ENCODE results near the gene TAF4B. TPM values are rescaled to one million over a fixed set of nuclear protein-coding genes. Genes with fewer than 3 reads are reported as not detected.

TAF4B gene
- total and polyA plus RNA-seq, 2 of the 8 experiments (the other 6 are each of a cell fraction or from before 2014, with no cell fraction given): 9.3 to 19.8 TPM

DNA sequence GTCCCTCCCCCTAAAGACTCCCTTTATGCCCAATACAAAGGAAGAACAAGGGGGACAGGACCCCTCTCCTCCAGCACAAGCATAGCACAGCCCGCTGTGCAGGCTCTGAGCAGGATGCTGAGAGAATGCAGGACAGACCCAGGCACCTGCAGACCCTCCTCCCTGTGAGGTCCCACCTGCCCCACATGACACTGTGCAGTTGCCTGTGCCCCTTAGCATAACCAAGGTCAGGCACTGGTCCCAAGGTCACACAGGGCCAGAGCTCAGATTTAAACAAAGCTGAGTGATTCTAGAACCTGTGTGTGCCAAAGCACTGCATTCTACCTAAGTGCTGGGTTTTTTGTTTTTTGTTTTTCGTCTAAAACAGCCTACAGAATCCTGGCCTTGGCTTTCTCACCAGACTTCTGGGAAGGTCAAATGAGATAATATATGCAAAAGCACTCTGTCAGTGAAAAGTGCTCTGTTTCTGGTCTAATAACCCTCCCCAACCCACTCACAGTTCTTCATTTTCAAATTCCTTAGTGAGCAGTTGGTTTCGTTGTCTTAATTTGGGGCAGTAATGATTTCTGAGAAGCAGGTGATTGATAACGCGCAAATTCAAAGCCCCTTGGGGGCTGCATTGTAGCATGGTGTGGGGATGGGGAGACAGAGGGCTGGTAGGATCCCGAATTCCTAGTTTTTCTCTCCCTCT lies 196.4 kb downstream of the TAF4B start (continued):
- TF ChIP-seq EP300 (IDR thresholded peaks at IDR 0.05; ENCODE audit: borderline replicate concordance in 1 of 2, low read depth in 2 of 2, low read length in 2 of 2): no peak
- no peak for TF ChIP-seq YY1 (IDR thresholded peaks at IDR 0.05; ENCODE audit: low read depth, low read length)
